NCI-H1930 (cell line): ENCODE measurements around the gene CYP27C1.

Source experiments
- DNase-seq, 2 experiments: peaks; one replicate each; lab custom pipeline; 2025; lab: John Stamatoyannopoulos, UW

Gene CYP27C1

GRCh38 chr2:127193164-127193966 is 26.7 kb downstream of the CYP27C1 start:
- no peak for DNase-seq

GRCh38 chr2:127191331-127192219 is 28.5 kb downstream of the CYP27C1 start:
- DNase-seq = no peak

GRCh38 chr2:127188797-127189196 is 31.3 kb downstream of the CYP27C1 start:
- no peak for DNase-seq

- DNase-seq = no peak
These were observed 32.3 kb downstream of the CYP27C1 start for GRCh38 chr2:127187831-127188230.

GRCh38 chr2:127187081-127187775 is 32.9 kb downstream of the CYP27C1 start:
- DNase-seq = no peak

GRCh38 chr2:127185705-127186104 is 34.4 kb downstream of the CYP27C1 start:
- no peak for DNase-seq

GRCh38 chr2:127185093-127185492 is 35.0 kb downstream of the CYP27C1 start:
- DNase-seq = no peak

GRCh38 chr2:127183771-127184170 is 36.3 kb downstream of the CYP27C1 start:
- DNase-seq = no peak

GRCh38 chr2:127182626-127183458 is 37.3 kb downstream of the CYP27C1 start:
- DNase-seq = no peak

- DNase-seq = no peak
These were observed 38.2 kb downstream of the CYP27C1 start for GRCh38 chr2:127181851-127182250.

- DNase-seq = no peak
These were observed 40.3 kb downstream of the CYP27C1 start for GRCh38 chr2:127179766-127180165.

- DNase-seq = no peak
These were observed 42.4 kb downstream of the CYP27C1 start for GRCh38 chr2:127177617-127178263.

GRCh38 chr2:127176371-127177311 is 43.5 kb downstream of the CYP27C1 start:
- no peak for DNase-seq

- no peak for DNase-seq
These were observed 44.2 kb downstream of the CYP27C1 start for GRCh38 chr2:127175751-127176354.

- DNase-seq = no peak
These were observed 44.9 kb downstream of the CYP27C1 start for GRCh38 chr2:127175041-127175721.

GRCh38 chr2:127174640-127175039 is 45.5 kb downstream of the CYP27C1 start:
- no peak for DNase-seq

- DNase-seq = no peak
These were observed 46.0 kb downstream of the CYP27C1 start for GRCh38 chr2:127174136-127174535.

GRCh38 chr2:127173057-127173456 is 47.0 kb downstream of the CYP27C1 start:
- no peak for DNase-seq

GRCh38 chr2:127172306-127172705 is 47.8 kb downstream of the CYP27C1 start:
- no peak for DNase-seq
